GM18505 (cell line): ENCODE data around the gene TEX30.
A peak's percentile ranks its signal among the peaks of the same experiment; 100 is the strongest.
"Not testable (repeated sequence)": the region's sequence is repeated elsewhere in the genome, so short reads cannot be mapped to it uniquely, and the experiment has no call there.

Experiments
- ATAC-seq: cut with Tn5 transposase; IDR thresholded peaks from one replicate; pipeline ENCODE4 v1.9.1; 2021; ENCODE audit not compliant: unreplicated experiment
- POLR2A ChIP-seq: IDR thresholded peaks from 4 replicates; pipeline ENCODE4 v1.6.1; 2011; ENCODE audit warnings: borderline replicate concordance; ENCODE audit not compliant: insufficient read depth, insufficient read length; ENCODE audit errors: extremely low read depth

The TEX30 gene

DNA sequence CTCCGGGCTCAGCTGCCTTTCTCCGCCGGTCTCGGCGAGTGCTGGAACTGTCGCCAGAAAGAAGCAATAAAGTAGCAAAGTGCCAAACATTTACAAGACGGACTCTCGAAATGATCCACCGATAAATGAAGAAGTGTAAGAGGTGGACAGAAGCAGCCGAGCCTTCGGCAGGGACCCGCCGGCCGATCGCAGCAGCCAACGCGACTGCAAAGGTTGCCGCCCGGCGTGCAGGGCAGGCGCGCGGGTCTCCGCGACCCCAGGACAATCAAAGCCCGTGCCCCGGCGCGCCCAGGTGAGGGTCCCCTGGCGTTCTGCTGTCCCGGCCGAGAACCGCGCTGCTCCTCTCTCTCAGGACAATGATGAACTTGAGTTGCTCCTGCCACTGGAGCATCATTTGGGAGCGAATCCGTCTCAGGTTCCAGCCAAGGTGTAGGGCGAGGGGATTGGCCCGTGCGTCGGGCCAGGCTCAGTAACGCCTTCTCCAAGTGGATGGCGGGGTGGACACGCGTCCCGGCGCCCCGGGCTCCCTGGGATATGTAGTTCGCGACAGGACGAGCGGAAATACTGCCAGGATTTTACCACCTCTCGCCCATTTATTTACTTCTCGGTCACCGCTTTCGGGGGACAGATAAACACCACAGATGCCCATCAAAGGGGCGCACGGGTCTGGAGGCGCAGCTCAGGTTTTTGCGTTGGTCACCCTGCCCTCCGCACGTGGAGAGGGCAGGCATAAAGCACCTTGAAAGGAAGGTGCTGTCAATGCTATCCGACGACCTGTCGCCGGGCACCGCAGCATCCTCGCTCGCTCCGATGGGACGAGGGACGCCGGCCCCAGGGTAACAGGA lies 25.2 kb upstream of the TEX30 start, which contains the start of the genes BIVM and POGLUT2:
Gene BIVM (plus strand): TSS at position 539 of the 845 bp plus-strand sequence. CDS start 8,149 bp downstream, outside the sequence.
Gene POGLUT2 (minus strand): TSS at position 396 of the 845 bp plus-strand sequence. CDS start 306 bp downstream, at position 90.
- ATAC-seq: peak; percentile 80
- TF ChIP-seq POLR2A: peak; percentile 58

DNA sequence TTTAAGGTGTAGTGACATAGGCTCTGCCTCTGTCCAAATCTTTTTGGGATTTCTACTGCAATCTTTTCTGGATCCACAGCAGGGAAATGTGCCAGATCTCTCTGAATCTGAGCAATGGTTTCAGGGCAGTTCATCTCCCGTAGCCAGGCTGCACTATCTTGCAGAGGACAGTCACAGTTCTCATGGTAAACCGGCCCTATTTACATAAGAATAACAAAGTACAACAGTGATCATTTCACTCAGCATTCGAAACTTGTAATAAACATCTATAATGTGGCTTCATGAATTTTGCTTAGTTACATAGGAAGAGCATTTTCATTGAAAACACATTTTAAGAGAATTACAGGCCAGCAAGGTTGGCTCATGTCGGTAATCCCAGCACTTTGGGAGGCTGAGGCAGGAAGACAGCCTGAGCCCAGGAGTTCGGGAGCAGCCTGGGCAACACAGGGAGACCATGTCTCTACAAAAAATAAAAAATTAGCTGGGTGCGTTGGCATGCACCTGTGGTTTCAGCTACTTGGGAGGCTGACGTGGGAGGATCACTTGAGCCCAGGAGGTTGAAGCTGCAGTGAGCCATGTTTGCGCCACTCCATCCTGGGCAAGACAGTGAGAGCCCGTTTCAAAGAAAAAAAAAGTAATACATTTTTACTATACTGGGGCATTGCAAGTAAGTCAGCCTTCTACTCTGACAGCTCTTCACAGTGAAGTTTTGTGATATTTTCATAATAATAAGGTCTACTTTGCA lies 20.2 kb upstream of the TEX30 start:
- no peak for ATAC-seq
- TF ChIP-seq POLR2A: no peak

DNA sequence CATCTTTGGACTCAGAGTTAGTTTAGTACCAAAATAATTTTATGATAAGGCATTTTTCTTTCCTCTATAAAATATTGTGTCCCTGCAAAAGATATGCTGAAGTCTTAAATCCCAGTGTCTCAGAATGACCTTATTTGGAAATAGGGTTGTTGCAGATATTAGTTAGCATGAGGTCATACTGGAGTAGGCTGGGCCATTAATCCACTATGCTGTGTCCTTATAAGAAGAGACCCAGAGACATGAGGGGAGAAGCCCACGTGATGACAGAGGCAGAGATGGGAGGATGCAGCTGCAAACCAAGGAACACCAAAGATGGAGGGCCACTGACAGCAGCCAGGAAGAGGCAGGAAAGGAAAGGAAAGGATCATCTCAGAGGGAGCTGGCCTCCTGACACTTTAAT lies 18.8 kb upstream of the TEX30 start:
- no peak for ATAC-seq
- TF ChIP-seq POLR2A: no peak

DNA sequence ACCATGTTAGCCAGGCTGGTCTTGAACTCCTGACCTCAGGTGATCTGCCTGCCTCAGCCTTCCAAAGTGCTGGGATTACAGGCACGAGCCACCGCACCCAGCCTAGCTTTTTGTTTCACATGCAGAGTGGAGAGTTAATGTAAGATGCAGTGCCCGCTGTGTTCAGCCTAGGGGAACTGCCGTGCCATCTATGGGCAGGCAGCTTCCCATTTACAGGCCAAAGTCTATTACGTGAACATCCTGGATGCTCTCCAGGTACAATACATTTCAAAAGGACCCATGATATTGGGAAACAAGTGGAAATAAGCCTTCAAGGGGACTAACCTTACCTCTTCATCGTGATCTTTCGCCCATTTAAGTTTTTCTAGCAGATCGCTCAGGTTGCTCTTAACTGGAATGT lies 15.1 kb upstream of the TEX30 start:
- TF ChIP-seq POLR2A: no peak
- no peak for ATAC-seq

DNA sequence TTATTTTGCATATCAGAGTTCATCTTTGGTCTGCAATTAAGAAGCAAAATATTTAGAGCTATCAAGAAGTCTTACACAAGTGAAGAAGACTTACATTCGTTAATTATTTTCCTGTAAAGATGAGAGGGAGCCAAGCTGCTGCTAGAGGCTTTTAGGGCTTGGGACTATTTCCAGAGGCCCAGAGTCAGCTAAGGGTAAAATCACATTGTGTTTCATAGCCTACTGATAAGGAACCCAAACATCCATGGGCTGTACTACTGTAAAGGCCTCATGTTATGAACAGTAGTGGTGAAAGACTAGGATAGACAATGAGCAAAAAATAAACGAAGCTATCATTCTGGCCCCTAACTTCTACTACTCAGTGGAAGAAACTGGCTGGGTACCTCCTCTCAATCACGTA lies 10.9 kb upstream of the TEX30 start:
- no peak for TF ChIP-seq POLR2A

DNA sequence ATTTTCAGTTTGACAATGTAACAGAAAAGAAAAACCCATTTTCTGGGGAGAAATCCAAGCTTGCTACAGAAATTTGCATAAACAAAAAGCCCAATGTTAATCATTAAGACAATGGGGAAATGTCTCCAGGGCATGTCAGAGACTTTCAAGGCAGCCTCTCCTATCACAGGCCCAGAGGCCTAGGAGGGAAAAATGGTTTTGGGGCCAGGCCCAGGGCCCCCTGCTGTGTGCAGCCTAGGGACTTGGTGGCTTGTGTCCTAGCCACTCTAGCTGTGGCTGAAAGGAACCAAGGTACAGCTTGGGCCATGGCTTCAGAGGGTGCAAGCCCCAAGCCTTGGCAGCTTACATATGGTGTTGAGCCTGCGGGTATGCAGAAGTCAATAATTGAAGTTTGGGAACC lies 8.0 kb upstream of the TEX30 start:
- no peak for ATAC-seq
- no peak for TF ChIP-seq POLR2A

More for the DNA sequence above, 10.9 kb upstream of the TEX30 start:
- no peak for ATAC-seq

DNA sequence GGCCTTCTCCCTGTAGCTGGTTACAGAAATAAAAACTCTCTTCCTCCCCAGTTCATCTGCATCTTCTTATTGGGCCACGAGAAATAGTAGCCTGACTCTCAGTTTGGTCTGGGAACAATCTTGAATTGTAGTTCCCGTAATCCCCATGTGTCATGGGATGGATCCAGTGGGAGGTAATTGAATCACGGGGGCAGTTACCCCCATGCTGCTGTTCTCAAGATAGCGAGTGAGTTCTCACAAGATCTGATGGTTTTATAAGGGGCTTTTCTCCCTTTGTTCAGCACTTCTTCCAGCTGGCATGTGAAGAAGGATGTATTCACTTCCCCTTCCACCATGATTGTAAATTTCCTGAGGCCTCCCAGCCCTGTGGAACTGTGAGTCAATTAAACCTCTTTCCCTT lies 7.1 kb upstream of the TEX30 start:
- ATAC-seq: not testable (repeated sequence)

DNA sequence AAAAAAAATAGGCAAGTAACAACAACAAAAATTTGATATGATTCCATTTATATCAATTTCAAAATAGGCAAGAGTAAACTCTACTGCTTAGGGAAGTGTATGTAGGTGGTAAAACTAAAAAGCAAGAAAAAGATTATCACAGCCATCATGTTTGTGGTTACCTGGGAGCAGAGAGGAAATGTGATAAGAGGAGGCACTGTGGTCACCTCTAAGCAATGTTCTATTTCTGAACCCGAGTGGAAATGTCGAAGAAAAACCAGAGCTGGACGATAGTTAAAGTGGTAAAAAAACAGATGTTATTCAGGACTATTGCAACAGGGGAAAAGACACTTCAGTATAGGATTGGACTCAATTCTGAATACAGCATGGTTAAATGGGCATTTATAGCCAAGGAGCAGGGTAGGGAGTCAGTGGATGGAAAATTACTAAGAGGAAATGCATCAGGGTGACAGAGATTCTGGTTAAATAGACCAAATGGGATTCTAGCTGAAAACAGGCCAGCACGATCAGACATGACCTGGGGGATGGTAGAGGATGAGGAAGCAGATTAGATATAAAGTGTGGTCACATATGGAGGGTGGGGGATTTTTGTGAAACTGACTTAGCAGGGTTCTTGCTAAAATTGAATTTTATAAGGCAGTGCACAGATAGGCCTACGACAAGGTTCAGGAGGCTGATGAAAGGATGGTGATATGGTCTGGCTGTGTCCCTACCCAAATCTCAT lies 6.0 kb upstream of the TEX30 start:
- ATAC-seq: no peak
- no peak for TF ChIP-seq POLR2A

DNA sequence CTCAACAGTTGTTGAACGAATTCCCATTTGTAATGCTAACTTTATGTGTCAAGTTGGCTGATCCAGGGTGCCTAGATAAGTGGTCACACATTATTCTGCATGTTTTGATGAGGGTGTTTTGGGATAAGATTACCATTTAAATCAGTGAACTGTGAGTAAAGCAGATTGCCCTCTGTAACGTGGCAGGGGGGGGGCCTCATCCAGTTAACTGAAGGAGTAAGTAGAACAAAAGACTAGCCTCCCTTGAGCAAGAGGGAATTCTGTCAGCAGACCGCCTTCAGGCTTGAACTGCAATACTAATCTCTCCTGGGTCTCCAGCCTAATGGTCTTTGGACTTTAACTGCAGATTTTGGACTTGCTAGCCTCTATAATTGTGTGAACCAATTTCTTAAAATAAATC lies 4.2 kb upstream of the TEX30 start:
- TF ChIP-seq POLR2A: no peak

DNA sequence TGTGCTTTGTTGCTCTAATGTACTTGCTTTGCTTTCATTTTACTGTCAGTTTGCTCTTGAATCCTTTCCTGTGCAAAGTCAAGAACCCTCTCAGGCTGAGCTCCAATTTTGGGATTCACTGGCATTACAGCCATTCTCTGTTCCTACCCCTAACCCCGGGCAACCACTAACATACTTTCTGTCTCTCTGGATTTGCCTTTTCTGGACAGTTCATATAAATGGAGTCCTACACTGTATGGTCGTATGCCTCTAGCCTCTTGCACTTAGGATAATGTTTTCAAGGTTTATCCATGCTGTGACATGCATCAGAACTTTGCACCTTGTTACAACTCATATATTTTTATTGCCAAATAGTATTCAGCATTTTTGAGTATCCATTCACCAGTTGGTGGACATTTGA lies 2.7 kb upstream of the TEX30 start:
- no peak for TF ChIP-seq POLR2A
- no peak for ATAC-seq

More for the DNA sequence above, 4.2 kb upstream of the TEX30 start:
- no peak for ATAC-seq

DNA sequence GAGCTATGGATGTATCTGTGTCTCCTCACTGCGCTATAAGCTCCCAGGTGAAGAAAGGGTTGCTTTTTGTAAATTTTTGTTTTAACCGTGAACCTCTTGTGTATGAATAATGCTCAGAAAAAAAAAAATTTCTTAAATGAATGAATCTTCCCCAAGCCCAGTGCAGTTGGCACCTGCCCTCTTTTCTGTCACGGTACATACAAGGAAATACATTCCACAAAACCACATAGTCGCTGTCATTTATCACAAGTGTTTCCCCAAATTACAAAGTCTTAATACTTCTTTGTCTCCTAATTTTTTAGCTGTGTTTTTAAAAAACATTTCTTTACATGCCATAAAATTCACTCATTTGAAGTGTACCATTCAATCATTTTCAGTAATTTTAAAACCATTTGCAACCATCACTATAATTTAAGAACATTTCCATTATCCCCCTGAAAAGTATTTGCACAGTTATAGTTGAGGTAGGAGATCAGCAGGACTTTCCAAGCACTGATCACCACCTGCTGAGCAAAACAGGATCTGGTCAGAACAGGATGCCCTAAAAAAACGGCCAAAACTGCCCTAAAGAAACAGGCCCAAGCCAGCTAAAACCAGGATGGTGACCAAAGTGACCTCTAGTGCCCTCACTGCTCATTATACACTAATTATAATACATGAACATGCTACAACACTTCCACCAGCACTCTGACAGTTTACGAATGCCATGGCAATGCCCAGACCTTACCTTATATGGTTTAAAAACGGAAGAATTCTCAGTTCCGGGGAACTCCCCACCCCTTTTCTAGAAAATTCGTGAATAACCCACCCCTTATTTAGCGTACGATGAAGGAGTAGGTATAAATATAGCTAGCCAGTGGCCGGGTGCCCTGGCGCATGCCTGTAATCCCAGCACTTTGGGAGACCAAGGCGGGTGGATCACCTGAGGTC lies 1.3 kb upstream of the TEX30 start:
- ATAC-seq: no peak
- TF ChIP-seq POLR2A: no peak

DNA sequence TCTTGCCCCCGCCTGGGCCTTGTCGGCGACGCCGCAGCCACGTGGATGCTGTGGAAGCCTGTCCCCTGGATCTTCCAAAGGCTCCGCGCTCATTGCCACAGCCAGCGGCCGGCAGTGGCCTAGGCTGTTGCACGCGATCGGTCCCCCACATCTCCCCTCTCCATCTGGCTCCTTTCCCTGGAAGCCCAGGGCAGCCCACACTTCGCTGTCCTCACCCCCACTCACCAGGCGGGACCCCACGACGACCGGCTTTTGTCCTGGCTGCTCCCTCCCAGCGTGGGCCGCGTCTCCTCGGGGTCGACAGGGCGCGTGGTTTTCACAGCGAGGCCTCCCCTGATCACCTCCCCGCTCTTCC lies 605 bp upstream of the TEX30 start:
- ATAC-seq: no peak
- no peak for TF ChIP-seq POLR2A
